ENCODE results near the gene RHEB. TPM values are rescaled to one million over a fixed set of nuclear protein-coding genes. Genes with fewer than 3 reads are reported as not detected.

RHEB gene
- polyA plus RNA-seq, 1 of the 3 experiments (the other 2 are of a cell fraction), result 87.3 TPM

GRCh38 chr7:151439855-151440798 lies 79.6 kb downstream of the RHEB start, which contains the start of gene CRYGN:
Gene CRYGN (minus strand): TSS chr7:151440141. CDS start chr7:151439917, 224 bp downstream.
- POLR2A ChIA-PET, result no interaction called here
- H3K36me3 ChIP-seq (replicated peaks in 1 of 2; ENCODE audit: control insufficient read depth in 1 of 2, insufficient read depth in 2 of 2, low read length in 1 of 2), result no peaks in the 10 kb centered on the region
- CTCF ChIA-PET, result interaction anchor here (0.8 to 6.3 kb wide), 4 partner anchors 9 to 130 kb away, joined by 3 to 43 read pairs (median 5); no protein-coding TSS in a partner anchor
- H4K20me1 ChIP-seq (ENCODE audit: insufficient read depth), result no peaks in the 10 kb centered on the region
- H3K9me3 ChIP-seq, result no peaks in the 10 kb centered on the region
- H3K27ac ChIP-seq (ENCODE audit: low read depth in 2 of 2, low read length in 1 of 2), result no peak within 1 kb of the TSS
- H3K9me2 ChIP-seq, result no peaks in the 10 kb centered on the region
- DNase-seq, result peak; percentile 78
- 54% methylated on average over 47 of the region's 51 CpGs for WGBS (ENCODE audit: low lambda C conversion rate)
- TF ChIP-seq EZH2phosphoT487 (IDR thresholded peaks at IDR 0.05; ENCODE audit: borderline replicate concordance, low read depth) (no peak), CHD2 (IDR thresholded peaks at IDR 0.05; ENCODE audit: low read length, partially characterized antibody) (no peak)
- H3F3A ChIP-seq (replicated peaks; ENCODE audit: insufficient read depth), result no peaks in the 10 kb centered on the region
- no peak within 1 kb of the TSS for H3K9ac ChIP-seq
- peaks cover 0 to 20% of the 10 kb centered on the region in 2 experiments; a peak in 2 of 4 replicates for H3K4me1 ChIP-seq (ENCODE audit: control insufficient read depth in 1 of 2, insufficient read depth in 2 of 2, low read depth in 1 of 2, low read length in 1 of 2)
- H3K27me3 ChIP-seq (ENCODE audit: insufficient read depth), result no peaks in the 10 kb centered on the region; the same call in 1 of the 2 replicates
- H2AFZ ChIP-seq (ENCODE audit: low read depth), result no peak within 1 kb of the TSS
- H3K79me2 ChIP-seq (ENCODE audit: insufficient read depth), result no peaks in the 10 kb centered on the region
- peak within 1 kb of the TSS in 1 of 2 experiments; percentile 19; a peak in 1 of 4 replicates for H3K4me3 ChIP-seq (ENCODE audit: low read depth in 2 of 2, low read length in 1 of 2)
- no peak within 1 kb of the TSS for H3K4me2 ChIP-seq

- POLR2A ChIA-PET, result no interaction called here
Observed at GRCh38 chr7:151438864-151439601, 80.7 kb downstream of the RHEB start.

More at GRCh38 chr7:151438864-151439601, 80.7 kb downstream of the RHEB start:
- WGBS (ENCODE audit: low lambda C conversion rate), result 72% methylated on average over 10 of the region's 17 CpGs
- no peak for DNase-seq
- no peaks in the 10 kb centered on the region for H3K9me3 ChIP-seq
- H3K27ac ChIP-seq (ENCODE audit: low read depth in 2 of 2, low read length in 1 of 2), result no peak overlapping the region
- no peaks in the 10 kb centered on the region for H4K20me1 ChIP-seq (ENCODE audit: insufficient read depth)
- TF ChIP-seq MXI1 (IDR thresholded peaks at IDR 0.05; ENCODE audit: low read depth, low read length) (no peak), USF1 (IDR thresholded peaks at IDR 0.05; ENCODE audit: borderline replicate concordance, low read depth) (no peak), ELF1 (IDR thresholded peaks at IDR 0.05) (no peak), TCF12 (IDR thresholded peaks at IDR 0.05) (no peak), ZBTB33 (IDR thresholded peaks at IDR 0.05; ENCODE audit: borderline replicate concordance, low read depth) (no peak), RFX5 (IDR thresholded peaks at IDR 0.05; ENCODE audit: low read length) (no peak), JUND (IDR thresholded peaks at IDR 0.05) (no peak), FOXJ3 (CRISPR knock-in tag; IDR thresholded peaks at IDR 0.05) (no peak), FOSL2 (IDR thresholded peaks at IDR 0.05; ENCODE audit: borderline replicate concordance, low read depth) (no peak), RCOR1 (IDR thresholded peaks at IDR 0.05; ENCODE audit: low read length) (no peak), IRF3 (IDR thresholded peaks at IDR 0.05; ENCODE audit: low read depth, low read length) (no peak), SIN3A (IDR thresholded peaks at IDR 0.05; ENCODE audit: borderline replicate concordance, low read depth, low read length) (no peak), RAD21 (IDR thresholded peaks at IDR 0.05; ENCODE audit: low read length) (no peak), MAX (IDR thresholded peaks at IDR 0.05; ENCODE audit: low read depth) (no peak), GATA2 (CRISPR knock-in tag; IDR thresholded peaks at IDR 0.05) (no peak), POLR2AphosphoS5 (IDR thresholded peaks at IDR 0.05; ENCODE audit: low read depth, low read length) (no peak), CHD2 (IDR thresholded peaks at IDR 0.05; ENCODE audit: low read length, partially characterized antibody) (no peak), FOXM1 (IDR thresholded peaks at IDR 0.05; ENCODE audit: low read depth) (no peak), YY1 (IDR thresholded peaks at IDR 0.05; ENCODE audit: low read depth) (no peak), MEF2A (IDR thresholded peaks at IDR 0.05; ENCODE audit: borderline replicate concordance, low read depth) (no peak)
- CTCF ChIA-PET, result interaction anchor here (1.2 to 6.3 kb wide), 5 partner anchors 7 to 129 kb away, joined by 3 to 43 read pairs (median 4); no protein-coding TSS in a partner anchor
- no peaks in the 10 kb centered on the region for H3K79me2 ChIP-seq (ENCODE audit: insufficient read depth)
- no peaks in the 10 kb centered on the region; the same call in 1 of the 2 replicates for H3K27me3 ChIP-seq (ENCODE audit: insufficient read depth)
- no peak overlapping the region for H3K9ac ChIP-seq
- H3K4me2 ChIP-seq, result no peak overlapping the region
- H3K36me3 ChIP-seq (replicated peaks in 1 of 2; ENCODE audit: control insufficient read depth in 1 of 2, insufficient read depth in 2 of 2, low read length in 1 of 2), result no peaks in the 10 kb centered on the region
- no peaks in the 10 kb centered on the region for H3K9me2 ChIP-seq
- H2AFZ ChIP-seq (ENCODE audit: low read depth), result no peak overlapping the region
- H3K4me1 ChIP-seq (ENCODE audit: control insufficient read depth in 1 of 2, insufficient read depth in 2 of 2, low read depth in 1 of 2, low read length in 1 of 2), result peaks cover 0 to 20% of the 10 kb centered on the region in 2 experiments; a peak in 2 of 4 replicates
- no peaks in the 10 kb centered on the region for H3F3A ChIP-seq (replicated peaks; ENCODE audit: insufficient read depth)
- H3K4me3 ChIP-seq (ENCODE audit: low read depth in 2 of 2, low read length in 1 of 2), result no peak overlapping the region
